HepG2 (cell line): Measurements from ENCODE around the gene MIDN. TPM values are rescaled to one million over a fixed set of nuclear protein-coding genes. Genes with fewer than 3 reads are reported as not detected.
A peak's percentile ranks its signal among the peaks of the same experiment; 100 is the strongest.

Experiments
- ATAD3A ChIP-seq: sonication (generic); formaldehyde crosslinking; IDR thresholded peaks from 2 replicates; pipeline ENCODE4 v1.4.0; 2020; ENCODE audit warnings: missing genetic modification reagents
- HMG20A ChIP-seq: IDR thresholded peaks from 2 replicates; pipeline ENCODE4 v1.6.1; 2016; ENCODE audit warnings: borderline replicate concordance
- MEF2D ChIP-seq: sonication (generic); formaldehyde crosslinking; IDR thresholded peaks from 2 replicates; pipeline ENCODE4 v1.5.1; 2020; ENCODE audit warnings: mild to moderate bottlenecking, missing genetic modification reagents
- NONO ChIP-seq, 2 experiments: fragments of 450-650 bp in 1 of 2; sonication (generic) in 1 of 2; formaldehyde crosslinking in 1 of 2; IDR thresholded peaks in 1 of 2; conservative IDR thresholded peaks in 1 of 2; 2 replicates each; pipeline versions ENCODE4 v1.6.1 to v1.8.0; 2017 to 2022; ENCODE audit warnings: mild to moderate bottlenecking in 1 of 2, missing genetic modification reagents in 1 of 2, moderate library complexity in 1 of 2
- ZBTB10 ChIP-seq: sonication (generic); formaldehyde crosslinking; IDR thresholded peaks from 2 replicates; pipeline ENCODE4 v1.4.0; 2020; ENCODE audit warnings: missing genetic modification reagents, borderline replicate concordance
- ZBTB44 ChIP-seq: sonication (generic); formaldehyde crosslinking; IDR thresholded peaks from 2 replicates; pipeline ENCODE4 v1.4.0; 2020; ENCODE audit warnings: missing genetic modification reagents
- ZNF609 ChIP-seq: sonication (generic); formaldehyde crosslinking; IDR thresholded peaks from 2 replicates; pipeline ENCODE4 v1.4.0; 2020; ENCODE audit warnings: mild to moderate bottlenecking, missing genetic modification reagents, borderline replicate concordance
- ZNF766 ChIP-seq: sonication (generic); formaldehyde crosslinking; IDR thresholded peaks from 2 replicates; pipeline ENCODE4 v1.5.0; 2020; ENCODE audit warnings: missing genetic modification reagents, borderline replicate concordance
- polyA plus RNA-seq, 8 experiments: library from polyadenylated mRNA; depleted of rRNA in 3 of 8; stranded (reverse) in 7 of 8; unstranded in 1 of 8; fragments of >200 nt; fragmentation: Illumina TruSeq in 4 of 8; extraction: Trizol in 4 of 8; gene quantifications; 2 replicates each; pipeline versions ENCODE4 v1.2.1 to v1.2.3, GENCODE V29; 2011 to 2016; ENCODE audit warnings: low read depth in 4 of 8, missing spikeins in 1 of 8, mixed read lengths in 1 of 8; ENCODE audit not compliant: insufficient read depth in 1 of 8
- total RNA-seq, 5 experiments: library from RNA; depleted of rRNA; stranded (reverse); fragments of >200 nt; fragmentation: Illumina TruSeq; extraction: Trizol; gene quantifications; 2 replicates each; pipeline ENCODE4 v1.2.3, GENCODE V29; 2016; ENCODE audit warnings: low read depth in 1 of 5
- TF ChIP-seq, protein P1 (sequence below): sonication (generic); formaldehyde crosslinking; IDR thresholded peaks from 2 replicates; pipeline ENCODE4 v1.5.0; 2020; ENCODE audit warnings: mild to moderate bottlenecking, missing genetic modification reagents, borderline replicate concordance

Gene MIDN
- total and polyA plus RNA-seq, 2 of the 13 experiments (the other 11 are each of a cell fraction or from before 2014, with no cell fraction given) = 8.4 to 18.0 TPM

- TF ChIP-seq, protein P1, sequence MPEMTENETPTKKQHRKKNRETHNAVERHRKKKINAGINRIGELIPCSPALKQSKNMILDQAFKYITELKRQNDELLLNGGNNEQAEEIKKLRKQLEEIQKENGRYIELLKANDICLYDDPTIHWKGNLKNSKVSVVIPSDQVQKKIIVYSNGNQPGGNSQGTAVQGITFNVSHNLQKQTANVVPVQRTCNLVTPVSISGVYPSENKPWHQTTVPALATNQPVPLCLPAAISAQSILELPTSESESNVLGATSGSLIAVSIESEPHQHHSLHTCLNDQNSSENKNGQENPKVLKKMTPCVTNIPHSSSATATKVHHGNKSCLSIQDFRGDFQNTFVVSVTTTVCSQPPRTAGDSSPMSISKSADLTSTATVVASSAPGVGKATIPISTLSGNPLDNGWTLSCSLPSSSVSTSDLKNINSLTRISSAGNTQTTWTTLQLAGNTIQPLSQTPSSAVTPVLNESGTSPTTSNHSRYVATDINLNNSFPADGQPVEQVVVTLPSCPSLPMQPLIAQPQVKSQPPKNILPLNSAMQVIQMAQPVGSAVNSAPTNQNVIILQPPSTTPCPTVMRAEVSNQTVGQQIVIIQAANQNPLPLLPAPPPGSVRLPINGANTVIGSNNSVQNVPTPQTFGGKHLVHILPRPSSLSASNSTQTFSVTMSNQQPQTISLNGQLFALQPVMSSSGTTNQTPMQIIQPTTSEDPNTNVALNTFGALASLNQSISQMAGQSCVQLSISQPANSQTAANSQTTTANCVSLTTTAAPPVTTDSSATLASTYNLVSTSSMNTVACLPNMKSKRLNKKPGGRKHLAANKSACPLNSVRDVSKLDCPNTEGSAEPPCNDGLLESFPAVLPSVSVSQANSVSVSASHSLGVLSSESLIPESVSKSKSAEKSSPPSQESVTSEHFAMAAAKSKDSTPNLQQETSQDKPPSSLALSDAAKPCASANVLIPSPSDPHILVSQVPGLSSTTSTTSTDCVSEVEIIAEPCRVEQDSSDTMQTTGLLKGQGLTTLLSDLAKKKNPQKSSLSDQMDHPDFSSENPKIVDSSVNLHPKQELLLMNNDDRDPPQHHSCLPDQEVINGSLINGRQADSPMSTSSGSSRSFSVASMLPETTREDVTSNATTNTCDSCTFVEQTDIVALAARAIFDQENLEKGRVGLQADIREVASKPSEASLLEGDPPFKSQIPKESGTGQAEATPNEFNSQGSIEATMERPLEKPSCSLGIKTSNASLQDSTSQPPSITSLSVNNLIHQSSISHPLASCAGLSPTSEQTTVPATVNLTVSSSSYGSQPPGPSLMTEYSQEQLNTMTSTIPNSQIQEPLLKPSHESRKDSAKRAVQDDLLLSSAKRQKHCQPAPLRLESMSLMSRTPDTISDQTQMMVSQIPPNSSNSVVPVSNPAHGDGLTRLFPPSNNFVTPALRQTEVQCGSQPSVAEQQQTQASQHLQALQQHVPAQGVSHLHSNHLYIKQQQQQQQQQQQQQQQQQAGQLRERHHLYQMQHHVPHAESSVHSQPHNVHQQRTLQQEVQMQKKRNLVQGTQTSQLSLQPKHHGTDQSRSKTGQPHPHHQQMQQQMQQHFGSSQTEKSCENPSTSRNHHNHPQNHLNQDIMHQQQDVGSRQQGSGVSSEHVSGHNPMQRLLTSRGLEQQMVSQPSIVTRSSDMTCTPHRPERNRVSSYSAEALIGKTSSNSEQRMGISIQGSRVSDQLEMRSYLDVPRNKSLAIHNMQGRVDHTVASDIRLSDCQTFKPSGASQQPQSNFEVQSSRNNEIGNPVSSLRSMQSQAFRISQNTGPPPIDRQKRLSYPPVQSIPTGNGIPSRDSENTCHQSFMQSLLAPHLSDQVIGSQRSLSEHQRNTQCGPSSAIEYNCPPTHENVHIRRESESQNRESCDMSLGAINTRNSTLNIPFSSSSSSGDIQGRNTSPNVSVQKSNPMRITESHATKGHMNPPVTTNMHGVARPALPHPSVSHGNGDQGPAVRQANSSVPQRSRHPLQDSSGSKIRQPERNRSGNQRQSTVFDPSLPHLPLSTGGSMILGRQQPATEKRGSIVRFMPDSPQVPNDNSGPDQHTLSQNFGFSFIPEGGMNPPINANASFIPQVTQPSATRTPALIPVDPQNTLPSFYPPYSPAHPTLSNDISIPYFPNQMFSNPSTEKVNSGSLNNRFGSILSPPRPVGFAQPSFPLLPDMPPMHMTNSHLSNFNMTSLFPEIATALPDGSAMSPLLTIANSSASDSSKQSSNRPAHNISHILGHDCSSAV = 0 out of 2 replicates have a peak, but pooled peaks have one; percentile 50
- TF ChIP-seq ZBTB44 (CRISPR knock-in tag) (no peak), MEF2D (CRISPR knock-in tag) (peak; percentile 78; the same call in 1 of the 2 replicates), NONO (IDR thresholded peaks at IDR 0.05) (no peak), NONO (CRISPR knock-in tag; conservative IDR thresholded peaks at IDR 0.05) (peak; percentile 77), ZNF609 (CRISPR knock-in tag) (peak; percentile 56; the same call in 1 of the 2 replicates), ATAD3A (no peak), HMG20A (CRISPR knock-in tag) (peak; percentile 55; the same call in 1 of the 2 replicates), ZBTB10 (CRISPR knock-in tag) (no peak), ZNF766 (CRISPR knock-in tag) (no peak)
Measured at GRCh38 chr19:1283207-1283916, 35.0 kb downstream of the MIDN start (continued).
